Loucy (cell line): Measurements from ENCODE around the gene COQ8B.
A peak's percentile ranks its signal among the peaks of the same experiment; 100 is the strongest.

Source experiments
- H2AFZ ChIP-seq: fragments of 200-600 bp; sonication (generic); 2 replicates; pipeline ENCODE4 v1.6.0; 2016; ENCODE audit warnings: antibody characterized with exemption, mild to moderate bottlenecking, low read length, moderate library complexity
- H3F3A ChIP-seq: fragments of 200-600 bp; 2 replicates; pipeline ENCODE4 v1.6.0; 2016; ENCODE audit warnings: antibody characterized with exemption, low read depth, mild to moderate bottlenecking
- H3K27me3 ChIP-seq: fragments of 200-600 bp; sonication (generic); 2 replicates; pipeline ENCODE4 v1.6.1; 2014; ENCODE audit warnings: low read length, mild to moderate bottlenecking; ENCODE audit not compliant: insufficient read depth, poor library complexity, severe bottlenecking
- H3K36me3 ChIP-seq: fragments of 200-600 bp; sonication (generic); 2 replicates; pipeline ENCODE4 v1.6.1; 2016; ENCODE audit warnings: low read length; ENCODE audit not compliant: insufficient read depth
- H3K4me1 ChIP-seq: fragments of 200-600 bp; sonication (generic); 2 replicates; pipeline ENCODE4 v1.5.1; 2014; ENCODE audit warnings: low read length, mild to moderate bottlenecking; ENCODE audit not compliant: insufficient read depth, poor library complexity, severe bottlenecking
- H3K4me2 ChIP-seq: fragments of 200-600 bp; sonication (generic); 2 replicates; pipeline ENCODE4 v1.6.0; 2014; ENCODE audit warnings: antibody characterized with exemption, low read length, low read depth, mild to moderate bottlenecking; ENCODE audit not compliant: poor library complexity, severe bottlenecking
- H3K4me3 ChIP-seq: fragments of 200-600 bp; sonication (generic); 2 replicates; pipeline ENCODE4 v1.5.1; 2014; ENCODE audit warnings: low read length, mild to moderate bottlenecking, mixed read lengths; ENCODE audit not compliant: poor library complexity, severe bottlenecking
- H3K79me2 ChIP-seq: fragments of 200-600 bp; sonication (generic); 2 replicates; pipeline ENCODE4 v1.6.1; 2014; ENCODE audit warnings: low read length; ENCODE audit not compliant: insufficient read depth
- H3K9ac ChIP-seq: fragments of 200-600 bp; sonication (generic); 2 replicates; pipeline ENCODE4 v1.6.0; 2014; ENCODE audit warnings: mild to moderate bottlenecking, low read depth, low read length, moderate library complexity; ENCODE audit not compliant: poor library complexity, severe bottlenecking
- H3K9me2 ChIP-seq: fragments of 200-600 bp; sonication (generic); replicated peaks from 2 replicates; pipeline ENCODE4 v1.6.1; 2016; ENCODE audit warnings: low read depth, low read length, mixed read lengths
- H3K9me3 ChIP-seq: fragments of 200-600 bp; sonication (generic); 2 replicates; pipeline ENCODE4 v1.6.1; 2014; ENCODE audit warnings: mild to moderate bottlenecking, antibody characterized with exemption, low read length, low read depth; ENCODE audit not compliant: insufficient read depth
- H4K20me1 ChIP-seq: fragments of 200-600 bp; sonication (generic); 2 replicates; pipeline ENCODE4 v1.6.0; 2014; ENCODE audit warnings: antibody characterized with exemption, low read length, mild to moderate bottlenecking; ENCODE audit not compliant: insufficient read depth, poor library complexity, severe bottlenecking
- CTCF ChIP-seq: fragments of 200-600 bp; sonication (generic); conservative IDR thresholded peaks from 2 replicates; pipeline ENCODE4 v1.5.1; 2014; ENCODE audit warnings: mild to moderate bottlenecking, antibody characterized with exemption, low read length
- EZH2phosphoT487 ChIP-seq: fragments of 200-600 bp; IDR thresholded peaks from 2 replicates; pipeline ENCODE4 v1.6.1; 2018; ENCODE audit warnings: antibody characterized with exemption, mild to moderate bottlenecking, moderate library complexity, borderline replicate concordance

Gene COQ8B

DNA sequence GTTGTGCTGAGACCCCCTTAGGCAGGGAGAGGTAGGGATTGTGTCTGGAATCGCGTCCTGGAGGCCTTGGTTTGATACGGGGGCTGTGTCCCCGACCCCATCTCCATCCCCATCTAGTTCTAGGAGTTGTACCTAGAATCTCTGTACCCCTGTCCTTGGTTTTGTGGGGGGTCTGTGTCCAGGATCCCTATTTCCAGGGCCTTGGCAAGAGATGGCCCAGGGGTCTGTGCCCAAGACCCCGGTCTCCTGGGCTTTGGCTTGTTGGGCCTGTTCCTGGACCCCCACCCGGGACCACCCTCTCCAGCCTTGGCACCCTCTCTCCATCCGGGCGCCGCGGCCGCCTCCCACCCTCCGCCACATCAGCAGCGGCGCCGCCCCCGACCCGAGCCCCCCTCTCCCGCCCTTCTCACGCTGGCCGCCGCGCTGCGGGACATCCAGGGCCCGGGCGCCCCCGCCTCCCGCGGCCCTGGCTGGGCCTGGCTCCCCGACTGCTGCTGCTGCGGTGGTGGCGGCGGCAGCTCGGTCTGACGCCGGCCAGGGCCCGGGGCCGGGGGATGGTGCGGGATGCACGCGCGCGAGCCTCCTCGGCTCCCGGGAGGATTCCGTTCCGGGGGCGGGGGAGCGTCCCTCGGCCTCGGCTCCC lies 26.5 kb downstream of the COQ8B start, which contains the start of gene NUMBL:
Gene NUMBL, minus strand, starts transcription at position 602 of the 643 bp plus-strand sequence. Its CDS starts 168 bp downstream, at position 434.
- Histone ChIP-seq H3K4me2 (peak within 1 kb of the TSS; percentile 97), H2AFZ (peak within 1 kb of the TSS; percentile 97), H3K4me1 (peaks cover 19% of the 10 kb centered on the region), H4K20me1 (no peaks in the 10 kb centered on the region), H3K36me3 (no peaks in the 10 kb centered on the region), H3K9ac (peak within 1 kb of the TSS; percentile 69), H3K4me3 (peak within 1 kb of the TSS; percentile 84), H3F3A (no peaks in the 10 kb centered on the region), H3K9me3 (no peaks in the 10 kb centered on the region), H3K27me3 (no peaks in the 10 kb centered on the region), H3K9me2 (no peaks in the 10 kb centered on the region), H3K79me2 (no peaks in the 10 kb centered on the region)
- TF ChIP-seq CTCF (no peak), EZH2phosphoT487 (no peak)

DNA sequence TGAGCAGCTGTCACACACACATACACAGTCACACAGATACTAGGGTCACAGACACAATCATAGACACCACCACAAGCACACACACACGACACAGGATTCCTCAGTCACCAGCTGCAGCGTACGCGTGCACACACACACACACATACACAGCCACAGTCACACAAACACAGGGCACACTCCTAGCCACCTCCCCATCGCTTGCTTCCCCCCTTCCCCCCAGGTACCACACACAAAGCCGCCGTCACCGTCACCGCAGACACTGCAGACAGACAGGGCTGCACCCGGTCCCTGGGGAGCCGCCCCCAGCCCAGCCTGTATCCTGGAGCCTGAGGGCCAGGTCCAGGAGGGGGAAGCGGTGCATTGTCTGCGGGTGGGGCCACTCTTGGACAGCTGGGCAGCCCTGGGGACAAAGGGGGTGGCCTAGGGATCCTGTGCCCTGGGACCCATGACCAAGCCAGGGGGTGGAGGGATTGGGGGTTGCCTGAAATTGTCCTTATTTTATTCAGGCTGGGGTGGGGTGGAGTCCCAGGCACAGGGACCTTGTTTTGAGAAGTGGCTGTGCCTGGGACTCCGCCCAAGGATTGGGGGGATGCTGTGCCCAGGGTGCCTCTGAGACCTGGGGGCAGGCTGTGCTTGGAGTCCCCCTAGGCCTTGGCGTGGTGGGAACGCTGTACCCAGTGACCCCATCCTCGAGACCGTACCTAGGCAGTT lies 27.2 kb downstream of the COQ8B start:
- H3K36me3 ChIP-seq = no peaks in the 10 kb centered on the region
- TF ChIP-seq CTCF = no peak
- TF ChIP-seq EZH2phosphoT487 = no peak
- no peaks in the 10 kb centered on the region for H3K9me3 ChIP-seq
- peaks cover 19% of the 10 kb centered on the region for H3K4me1 ChIP-seq
- H3K27me3 ChIP-seq = no peaks in the 10 kb centered on the region
- H4K20me1 ChIP-seq = no peaks in the 10 kb centered on the region
- H3K9ac ChIP-seq = peak overlapping the region; percentile 65
- no peak overlapping the region for H2AFZ ChIP-seq
- no peaks in the 10 kb centered on the region for H3K9me2 ChIP-seq
- H3K79me2 ChIP-seq = no peaks in the 10 kb centered on the region
- peak overlapping the region; percentile 97 for H3K4me2 ChIP-seq
- H3K4me3 ChIP-seq = peak overlapping the region; percentile 84
- no peaks in the 10 kb centered on the region for H3F3A ChIP-seq

DNA sequence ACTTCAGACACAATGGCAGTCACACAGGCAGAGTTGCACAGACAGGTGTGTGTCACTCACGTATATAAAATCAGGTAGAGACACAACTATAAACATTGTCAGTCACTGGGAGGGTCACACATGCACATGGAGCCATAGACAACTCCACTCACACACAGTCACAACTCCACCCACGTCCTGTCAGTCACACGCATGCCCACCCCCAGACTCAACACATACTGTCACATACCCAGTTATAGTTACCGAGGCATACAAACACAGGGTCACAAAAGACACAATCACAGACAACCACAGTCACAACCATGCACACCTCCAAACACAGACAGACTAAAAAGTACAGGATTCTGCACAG lies 27.7 kb downstream of the COQ8B start:
- Histone ChIP-seq H2AFZ (no peak overlapping the region), H3K9me2 (no peaks in the 10 kb centered on the region), H3K9ac (peak overlapping the region; percentile 65), H3K27me3 (no peaks in the 10 kb centered on the region), H4K20me1 (no peaks in the 10 kb centered on the region), H3K79me2 (no peaks in the 10 kb centered on the region), H3K36me3 (no peaks in the 10 kb centered on the region), H3K9me3 (no peaks in the 10 kb centered on the region), H3K4me2 (peak overlapping the region; percentile 97), H3F3A (no peaks in the 10 kb centered on the region), H3K4me1 (peaks cover 19% of the 10 kb centered on the region), H3K4me3 (peak overlapping the region; percentile 84)
- TF ChIP-seq EZH2phosphoT487 (no peak), CTCF (no peak)
